AG09309 (cell line): ENCODE results near the gene PTX4.

ENCODE experiments used
- DNase-seq: peaks from one replicate; pipeline ENCODE4 v3.0.0-alpha.2; 2010; ENCODE audit warnings: low read depth
- H3K4me3 ChIP-seq: 2 replicates; pipeline ENCODE4 v1.5.1; 2011; ENCODE audit warnings: mild to moderate bottlenecking, low read depth, low read length, moderate library complexity; ENCODE audit not compliant: control insufficient read depth
- CTCF ChIP-seq: IDR thresholded peaks from 2 replicates; pipeline ENCODE4 v1.5.1; 2011; ENCODE audit warnings: mild to moderate bottlenecking, low read depth, low read length, inconsistent platforms; ENCODE audit not compliant: insufficient read depth, control insufficient read depth; ENCODE audit errors: missing control alignments

PTX4 gene

GRCh38 chr16:1528921-1529537 lies 40.3 kb upstream of the PTX4 start:
- no peak overlapping the region for H3K4me3 ChIP-seq
- no peak for TF ChIP-seq CTCF
- no peak for DNase-seq

GRCh38 chr16:1527836-1528811 lies 39.4 kb upstream of the PTX4 start:
- DNase-seq: no peak
- no peak overlapping the region for H3K4me3 ChIP-seq
- TF ChIP-seq CTCF: no peak

GRCh38 chr16:1526608-1527555 lies 38.1 kb upstream of the PTX4 start:
- no peak for DNase-seq
- no peak for TF ChIP-seq CTCF
- no peak overlapping the region for H3K4me3 ChIP-seq

- no peak for DNase-seq
- no peak overlapping the region for H3K4me3 ChIP-seq
- TF ChIP-seq CTCF: no peak
Measured at GRCh38 chr16:1525871-1526607, 37.3 kb upstream of the PTX4 start.

- no peak for DNase-seq
- TF ChIP-seq CTCF: no peak
- H3K4me3 ChIP-seq: no peak overlapping the region
Measured at GRCh38 chr16:1524366-1524765, 35.6 kb upstream of the PTX4 start.
